Measurements from ENCODE around the gene GRIN3B.

GRIN3B gene

DNA sequence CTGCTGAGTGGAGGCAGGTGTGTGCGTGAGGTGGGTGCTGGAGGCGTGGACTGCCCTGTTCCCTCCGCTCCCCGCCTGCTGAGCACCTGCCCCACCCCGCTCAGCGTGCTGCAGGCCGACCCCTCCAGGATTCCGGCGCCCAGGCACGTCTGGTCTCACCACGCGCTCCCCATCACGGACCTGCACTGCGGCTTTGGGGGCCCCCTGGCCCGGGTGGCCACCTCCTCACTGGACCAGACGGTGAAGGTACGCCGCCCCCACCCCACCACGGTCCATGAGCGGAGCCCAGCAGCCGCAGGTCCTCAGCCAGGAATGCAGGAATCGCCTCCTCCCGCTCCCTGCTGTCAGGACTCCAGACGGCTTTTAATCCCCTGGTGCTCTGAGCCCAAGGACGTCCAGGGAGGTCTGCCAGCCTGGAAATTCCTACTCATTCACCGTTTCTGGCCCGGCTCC, 10.1 kb upstream of the GRIN3B start:
- Histone ChIP-seq H3K27me3 (peaks cover 3% of the 10 kb centered on the region), H3K4me3 (ENCODE audit: low read depth in 1 of 2, low read length in 1 of 2) (no peak overlapping the region), H3K4me1 (ENCODE audit: control insufficient read depth in 1 of 2, insufficient read depth in 1 of 2, low read depth in 1 of 2, low read length in 1 of 2) (no peaks in the 10 kb centered on the region), H3K27ac (no peak overlapping the region), H3K9me3 (no peaks in the 10 kb centered on the region), H3K36me3 (no peaks in the 10 kb centered on the region)
- TF ChIP-seq, protein P1, sequence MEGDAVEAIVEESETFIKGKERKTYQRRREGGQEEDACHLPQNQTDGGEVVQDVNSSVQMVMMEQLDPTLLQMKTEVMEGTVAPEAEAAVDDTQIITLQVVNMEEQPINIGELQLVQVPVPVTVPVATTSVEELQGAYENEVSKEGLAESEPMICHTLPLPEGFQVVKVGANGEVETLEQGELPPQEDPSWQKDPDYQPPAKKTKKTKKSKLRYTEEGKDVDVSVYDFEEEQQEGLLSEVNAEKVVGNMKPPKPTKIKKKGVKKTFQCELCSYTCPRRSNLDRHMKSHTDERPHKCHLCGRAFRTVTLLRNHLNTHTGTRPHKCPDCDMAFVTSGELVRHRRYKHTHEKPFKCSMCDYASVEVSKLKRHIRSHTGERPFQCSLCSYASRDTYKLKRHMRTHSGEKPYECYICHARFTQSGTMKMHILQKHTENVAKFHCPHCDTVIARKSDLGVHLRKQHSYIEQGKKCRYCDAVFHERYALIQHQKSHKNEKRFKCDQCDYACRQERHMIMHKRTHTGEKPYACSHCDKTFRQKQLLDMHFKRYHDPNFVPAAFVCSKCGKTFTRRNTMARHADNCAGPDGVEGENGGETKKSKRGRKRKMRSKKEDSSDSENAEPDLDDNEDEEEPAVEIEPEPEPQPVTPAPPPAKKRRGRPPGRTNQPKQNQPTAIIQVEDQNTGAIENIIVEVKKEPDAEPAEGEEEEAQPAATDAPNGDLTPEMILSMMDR (IDR thresholded peaks at IDR 0.05): no peak

DNA sequence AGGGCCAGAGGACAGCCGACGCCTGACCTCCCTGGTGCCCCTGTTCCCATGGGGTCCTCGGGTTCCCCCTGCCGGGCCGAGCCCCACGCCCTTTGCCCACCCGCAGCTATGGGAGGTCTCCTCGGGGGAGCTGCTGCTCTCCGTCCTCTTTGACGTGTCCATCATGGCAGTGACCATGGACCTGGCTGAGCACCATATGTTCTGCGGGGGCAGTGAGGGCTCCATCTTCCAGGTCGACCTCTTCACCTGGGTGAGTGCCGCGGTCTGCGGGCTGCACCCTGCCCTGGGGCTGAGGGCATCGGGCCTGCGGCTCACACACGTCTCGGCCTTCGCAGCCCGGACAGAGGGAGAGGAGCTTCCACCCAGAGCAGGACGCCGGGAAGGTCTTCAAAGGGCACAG, 9.5 kb upstream of the GRIN3B start:
- Histone ChIP-seq H3K27ac (no peak overlapping the region), H3K4me1 (ENCODE audit: control insufficient read depth in 1 of 2, insufficient read depth in 1 of 2, low read depth in 1 of 2, low read length in 1 of 2) (no peaks in the 10 kb centered on the region), H3K27me3 (peaks cover 9% of the 10 kb centered on the region), H3K4me3 (ENCODE audit: low read depth in 1 of 2, low read length in 1 of 2) (no peak overlapping the region), H3K9me3 (no peaks in the 10 kb centered on the region), H3K36me3 (no peaks in the 10 kb centered on the region)
- TF ChIP-seq, protein P1 (IDR thresholded peaks at IDR 0.05): no peak

DNA sequence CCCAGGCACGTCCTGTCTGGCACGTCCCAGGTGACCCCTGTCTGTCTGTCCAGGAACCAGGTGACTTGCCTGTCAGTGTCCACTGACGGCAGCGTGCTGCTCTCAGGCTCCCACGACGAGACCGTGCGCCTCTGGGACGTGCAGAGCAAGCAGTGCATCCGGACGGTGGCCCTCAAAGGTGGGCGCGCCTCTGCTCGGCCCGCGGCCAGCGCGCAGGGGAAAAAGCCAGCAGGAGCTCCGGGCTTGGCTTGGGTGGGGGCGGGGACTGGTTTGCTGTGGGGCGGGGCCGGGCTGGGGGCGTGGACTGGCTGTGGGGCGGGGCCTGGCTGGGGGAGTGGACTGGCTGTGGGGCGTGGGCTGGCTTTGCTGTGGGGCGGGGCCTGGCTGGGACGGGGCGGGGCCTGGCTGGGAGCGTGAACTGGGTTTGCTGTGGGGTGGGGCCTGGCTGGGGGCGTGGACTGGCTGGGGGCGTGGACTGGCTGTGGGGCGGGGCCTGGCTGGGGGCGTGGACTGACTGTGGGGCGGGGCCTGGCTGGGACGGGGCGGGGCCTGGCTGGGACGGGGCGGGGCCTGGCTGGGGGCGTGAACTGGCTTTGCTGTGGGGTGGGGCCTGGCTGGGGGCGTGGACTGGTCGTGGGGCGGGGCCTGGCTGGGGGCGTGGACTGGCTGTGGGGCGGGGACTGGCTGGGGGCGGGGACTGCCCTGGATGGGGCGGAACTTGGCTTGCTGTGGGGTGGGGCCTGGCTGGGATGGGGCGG, 8.9 kb upstream of the GRIN3B start:
- Histone ChIP-seq H3K27me3 (peaks cover 15% of the 10 kb centered on the region), H3K27ac (no peak overlapping the region), H3K4me3 (ENCODE audit: low read depth in 1 of 2, low read length in 1 of 2) (no peak overlapping the region), H3K4me1 (ENCODE audit: control insufficient read depth in 1 of 2, insufficient read depth in 1 of 2, low read depth in 1 of 2, low read length in 1 of 2) (no peaks in the 10 kb centered on the region), H3K36me3 (no peaks in the 10 kb centered on the region), H3K9me3 (no peaks in the 10 kb centered on the region)
- TF ChIP-seq, protein P1 (IDR thresholded peaks at IDR 0.05): no peak

DNA sequence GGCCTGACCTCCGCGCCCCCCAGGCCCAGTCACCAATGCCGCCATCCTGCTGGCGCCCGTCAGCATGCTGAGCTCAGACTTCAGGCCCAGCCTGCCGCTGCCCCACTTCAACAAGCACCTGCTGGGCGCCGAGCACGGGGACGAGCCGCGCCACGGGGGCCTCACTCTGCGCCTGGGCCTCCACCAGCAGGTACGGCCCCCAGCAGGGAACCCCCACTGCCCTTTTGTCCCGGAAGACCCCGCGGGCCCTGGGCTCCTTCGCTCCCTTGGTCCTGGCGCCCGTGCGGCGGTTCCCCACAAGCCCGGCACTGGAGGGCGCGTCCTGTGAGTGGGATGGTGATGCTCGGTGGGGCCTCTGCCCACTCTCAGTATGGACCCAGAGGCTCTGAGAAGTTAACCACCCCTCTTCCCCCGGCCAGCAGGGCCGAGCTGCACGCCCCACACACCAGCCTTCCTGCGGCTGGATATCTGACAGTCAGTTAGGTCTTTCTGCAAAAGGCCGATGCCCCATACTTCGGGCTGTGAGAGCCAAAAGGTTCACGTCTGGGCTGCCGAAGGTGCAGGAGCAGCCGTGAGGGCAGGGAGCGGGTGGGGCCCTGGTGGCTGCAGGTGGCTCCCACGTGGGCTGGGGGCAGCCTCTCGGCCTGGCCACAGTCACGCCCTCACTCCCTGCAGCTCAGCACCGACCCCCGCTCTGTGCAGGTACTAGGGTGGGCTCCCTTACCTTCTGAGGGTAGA, 8.1 kb upstream of the GRIN3B start:
- Histone ChIP-seq H3K27me3 (peaks cover 23% of the 10 kb centered on the region), H3K4me1 (ENCODE audit: control insufficient read depth in 1 of 2, insufficient read depth in 1 of 2, low read depth in 1 of 2, low read length in 1 of 2) (no peaks in the 10 kb centered on the region), H3K27ac (no peak overlapping the region), H3K9me3 (no peaks in the 10 kb centered on the region), H3K36me3 (no peaks in the 10 kb centered on the region), H3K4me3 (ENCODE audit: low read depth in 1 of 2, low read length in 1 of 2) (no peak overlapping the region)
- TF ChIP-seq, protein P1 (IDR thresholded peaks at IDR 0.05): no peak

DNA sequence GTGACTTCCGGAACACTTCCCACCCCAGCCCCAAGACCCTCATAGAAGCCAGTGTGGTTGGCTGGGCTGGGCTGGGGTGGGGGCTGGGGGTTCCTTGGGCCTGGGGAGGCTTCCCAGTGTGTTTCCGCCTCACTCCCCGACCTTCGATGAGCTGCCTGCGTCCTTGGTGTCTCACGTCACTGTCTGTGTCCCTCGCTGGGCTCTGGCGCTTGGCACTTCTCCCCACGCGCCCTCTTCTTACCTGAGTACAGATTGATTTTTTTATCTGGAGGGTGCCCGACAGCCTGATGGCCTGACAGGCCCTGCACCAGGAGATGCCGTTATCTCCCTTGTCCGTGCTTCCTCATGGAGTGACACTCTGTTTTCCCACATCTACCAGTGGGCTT, 7.6 kb upstream of the GRIN3B start:
- peaks cover 29% of the 10 kb centered on the region for H3K27me3 ChIP-seq
- H3K4me3 ChIP-seq (ENCODE audit: low read depth in 1 of 2, low read length in 1 of 2): no peak overlapping the region
- H3K9me3 ChIP-seq: no peaks in the 10 kb centered on the region
- no peaks in the 10 kb centered on the region for H3K36me3 ChIP-seq
- H3K4me1 ChIP-seq (ENCODE audit: control insufficient read depth in 1 of 2, insufficient read depth in 1 of 2, low read depth in 1 of 2, low read length in 1 of 2): no peaks in the 10 kb centered on the region
- TF ChIP-seq, protein P1 (IDR thresholded peaks at IDR 0.05): no peak
- no peak overlapping the region for H3K27ac ChIP-seq
